Neutrophil (primary cell): Measurements from ENCODE around the gene C1orf174.
"Not testable (repeated sequence)": the region's sequence is repeated elsewhere in the genome, so short reads cannot be mapped to it uniquely, and the experiment has no call there.

Experiments
- H3K27ac ChIP-seq: fragments of 200-600 bp; sonication (generic); 2 replicates; pipeline ENCODE4 v1.5.1; 2016; ENCODE audit warnings: mild to moderate bottlenecking, moderate library complexity
- H3K27me3 ChIP-seq: fragments of 200-600 bp; sonication (generic); 2 replicates; pipeline ENCODE4 v1.6.0; 2016; ENCODE audit warnings: mild to moderate bottlenecking
- H3K36me3 ChIP-seq: fragments of 200-600 bp; sonication (generic); 2 replicates; pipeline ENCODE4 v1.5.1; 2017
- H3K4me1 ChIP-seq, 2 experiments: fragments of 200-600 bp in 1 of 2; sonication (generic) in 1 of 2; 1 replicate in 1 of 2; 2 replicates in 1 of 2; pipeline versions ENCODE4 v1.5.1 to v1.6.1; 2013 to 2016; ENCODE audit warnings: low read depth in 1 of 2, low read length in 1 of 2, mild to moderate bottlenecking in 1 of 2, moderate library complexity in 1 of 2; ENCODE audit not compliant: control insufficient read depth in 1 of 2, insufficient read depth in 1 of 2
- H3K4me3 ChIP-seq, 2 experiments: fragments of 200-600 bp in 1 of 2; sonication (generic) in 1 of 2; 1 replicate in 1 of 2; 2 replicates in 1 of 2; pipeline ENCODE4 v1.5.1; 2013 to 2016; ENCODE audit warnings: low read depth in 1 of 2, low read length in 1 of 2, mild to moderate bottlenecking in 1 of 2, moderate library complexity in 1 of 2
- H3K9me3 ChIP-seq: fragments of 200-600 bp; sonication (generic); 2 replicates; pipeline ENCODE4 v1.5.1; 2016
- TF ChIP-seq, protein P1 (sequence below): fragments of 200-600 bp; sonication (generic); IDR thresholded peaks from 2 replicates; pipeline ENCODE4 v1.5.1; 2016; ENCODE audit warnings: antibody characterized with exemption

The C1orf174 gene

DNA sequence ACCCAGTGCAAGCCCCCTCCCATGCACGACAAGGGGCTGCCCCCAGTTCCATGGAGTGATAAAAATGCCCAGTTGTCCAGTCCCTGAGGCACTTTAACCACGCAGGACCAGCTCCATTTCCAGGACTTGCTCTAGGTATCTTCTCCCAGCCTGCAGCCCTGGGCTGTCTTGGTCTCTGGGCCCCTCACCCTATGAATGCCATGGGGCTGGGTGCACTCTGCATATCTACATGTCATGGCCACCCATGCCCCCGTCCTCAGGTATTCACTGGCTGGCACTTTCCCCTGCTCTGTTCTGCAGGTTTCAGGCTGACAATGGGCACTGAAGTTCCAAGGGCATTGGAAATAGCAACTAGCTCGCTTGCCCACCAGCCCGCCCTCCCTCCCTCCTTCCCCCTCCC is 19.6 kb upstream of the C1orf174 start:
- no peak overlapping the region for H3K4me3 ChIP-seq
- H3K9me3 ChIP-seq: no peaks in the 10 kb centered on the region
- peaks cover 6% of the 10 kb centered on the region for H3K27me3 ChIP-seq
- TF ChIP-seq, protein P1, sequence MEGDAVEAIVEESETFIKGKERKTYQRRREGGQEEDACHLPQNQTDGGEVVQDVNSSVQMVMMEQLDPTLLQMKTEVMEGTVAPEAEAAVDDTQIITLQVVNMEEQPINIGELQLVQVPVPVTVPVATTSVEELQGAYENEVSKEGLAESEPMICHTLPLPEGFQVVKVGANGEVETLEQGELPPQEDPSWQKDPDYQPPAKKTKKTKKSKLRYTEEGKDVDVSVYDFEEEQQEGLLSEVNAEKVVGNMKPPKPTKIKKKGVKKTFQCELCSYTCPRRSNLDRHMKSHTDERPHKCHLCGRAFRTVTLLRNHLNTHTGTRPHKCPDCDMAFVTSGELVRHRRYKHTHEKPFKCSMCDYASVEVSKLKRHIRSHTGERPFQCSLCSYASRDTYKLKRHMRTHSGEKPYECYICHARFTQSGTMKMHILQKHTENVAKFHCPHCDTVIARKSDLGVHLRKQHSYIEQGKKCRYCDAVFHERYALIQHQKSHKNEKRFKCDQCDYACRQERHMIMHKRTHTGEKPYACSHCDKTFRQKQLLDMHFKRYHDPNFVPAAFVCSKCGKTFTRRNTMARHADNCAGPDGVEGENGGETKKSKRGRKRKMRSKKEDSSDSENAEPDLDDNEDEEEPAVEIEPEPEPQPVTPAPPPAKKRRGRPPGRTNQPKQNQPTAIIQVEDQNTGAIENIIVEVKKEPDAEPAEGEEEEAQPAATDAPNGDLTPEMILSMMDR: no peak
- no peak overlapping the region for H3K27ac ChIP-seq
- H3K4me1 ChIP-seq: no peaks in the 10 kb centered on the region
- H3K36me3 ChIP-seq: no peaks in the 10 kb centered on the region

DNA sequence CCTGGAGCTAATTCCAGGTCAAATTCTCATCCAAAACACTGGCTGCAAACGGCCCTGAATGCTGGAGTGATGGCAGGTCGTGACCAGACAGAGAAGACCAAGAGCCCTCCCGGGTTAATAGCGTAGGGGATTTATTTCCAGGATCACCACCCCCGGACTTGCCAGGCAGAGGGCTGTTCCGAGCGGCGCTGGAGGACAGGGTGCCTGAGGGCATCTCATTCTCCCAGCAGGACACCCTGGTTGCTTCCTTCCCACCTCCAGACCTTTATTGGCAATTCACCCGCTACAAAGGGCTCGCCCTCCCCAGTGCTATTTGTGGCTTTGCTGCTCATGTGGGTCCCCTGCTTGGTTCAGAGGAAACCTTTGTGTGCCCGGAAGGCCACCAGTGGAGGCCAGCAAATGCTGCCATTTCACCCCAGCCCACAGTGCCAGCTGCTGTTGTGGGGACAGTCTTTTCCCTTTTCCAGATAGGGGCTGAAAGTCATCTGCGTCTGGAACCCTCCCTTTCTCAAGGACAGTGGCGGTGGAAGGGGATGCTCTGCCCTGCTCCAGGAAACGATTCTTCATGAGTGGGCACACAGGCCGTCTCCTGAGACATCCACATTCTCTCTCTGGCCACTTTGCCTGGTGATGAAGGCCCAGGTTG is 19.0 kb upstream of the C1orf174 start:
- Histone ChIP-seq H3K36me3 (no peaks in the 10 kb centered on the region), H3K4me1 (no peaks in the 10 kb centered on the region), H3K9me3 (no peaks in the 10 kb centered on the region), H3K27ac (no peak overlapping the region), H3K27me3 (peaks cover 6% of the 10 kb centered on the region), H3K4me3 (no peak overlapping the region)
- TF ChIP-seq, protein P1: no peak

DNA sequence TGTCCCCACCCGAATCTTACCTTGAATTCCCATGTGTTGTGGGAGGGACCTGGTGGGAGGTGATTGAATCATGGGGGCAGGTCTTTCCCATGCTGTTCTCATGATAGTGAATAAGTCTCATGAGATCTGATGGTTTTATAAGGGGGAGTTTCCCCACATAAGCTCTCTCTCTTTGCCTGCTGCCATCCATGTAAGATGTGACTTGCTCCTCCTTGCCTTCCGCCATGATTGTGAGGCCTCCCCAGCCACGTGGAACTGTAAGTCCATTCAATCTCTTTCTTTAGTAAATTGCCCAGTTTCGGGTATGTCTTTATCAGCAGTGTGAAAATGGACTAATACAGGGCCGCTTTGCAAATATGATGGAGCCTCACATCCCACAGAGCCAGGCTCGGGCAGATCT is 18.3 kb upstream of the C1orf174 start:
- H3K36me3 ChIP-seq, H3K27me3 ChIP-seq, H3K9me3 ChIP-seq, H3K27ac ChIP-seq, H3K4me3 ChIP-seq, H3K4me1 ChIP-seq: not testable (repeated sequence)

DNA sequence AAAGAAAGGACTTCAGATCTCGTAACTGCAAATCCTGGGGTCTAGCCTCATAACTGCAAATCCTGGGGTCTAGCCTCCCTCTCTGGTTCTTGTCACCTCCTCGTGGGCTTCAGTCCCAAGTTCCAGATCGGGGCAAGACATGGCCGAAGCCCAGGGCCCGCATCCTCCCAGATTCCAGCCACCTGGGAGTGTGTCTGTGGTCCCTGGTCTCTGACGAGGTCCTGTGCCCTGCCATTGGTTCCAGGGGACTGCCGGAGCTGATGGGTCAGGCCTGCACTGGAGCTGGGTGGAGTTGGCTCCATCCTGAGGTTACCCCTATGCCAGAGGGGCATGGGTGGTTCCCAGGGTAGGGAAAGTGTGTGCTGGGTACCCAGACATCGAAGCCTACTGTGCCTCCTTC is 17.7 kb upstream of the C1orf174 start:
- no peak overlapping the region for H3K27ac ChIP-seq
- no peaks in the 10 kb centered on the region for H3K36me3 ChIP-seq
- no peaks in the 10 kb centered on the region for H3K9me3 ChIP-seq
- TF ChIP-seq, protein P1: no peak
- no peak overlapping the region for H3K4me3 ChIP-seq
- H3K27me3 ChIP-seq: peaks cover 6% of the 10 kb centered on the region
- no peaks in the 10 kb centered on the region for H3K4me1 ChIP-seq

DNA sequence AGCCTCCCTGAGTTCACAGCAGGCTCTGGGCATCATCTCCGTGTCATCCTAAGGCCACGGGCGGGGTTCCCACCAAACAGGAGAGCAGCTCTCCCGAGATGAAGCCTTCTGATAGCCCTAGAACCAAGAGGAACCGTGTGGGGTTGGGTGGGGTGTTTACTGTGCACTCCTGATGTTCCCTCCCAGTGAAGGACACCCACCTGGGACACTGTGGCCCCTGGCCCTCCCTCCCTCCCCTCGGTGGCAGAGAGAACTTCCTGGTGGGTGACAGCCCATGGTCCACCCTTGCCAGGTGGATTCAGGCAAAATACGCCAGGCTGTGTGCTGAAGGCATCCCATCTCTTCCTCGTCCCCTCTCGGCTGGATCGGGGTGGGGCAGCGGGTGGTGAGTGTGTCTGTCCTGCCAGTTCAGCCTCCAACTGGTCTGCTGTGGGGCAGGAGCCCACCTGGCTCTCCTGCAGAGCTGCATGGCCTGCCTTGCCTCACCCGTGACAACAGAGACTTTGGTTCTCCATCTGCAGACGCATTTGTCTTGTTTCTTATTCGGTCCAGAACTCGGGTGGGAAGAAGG is 15.6 kb upstream of the C1orf174 start:
- no peak overlapping the region for H3K27ac ChIP-seq
- TF ChIP-seq, protein P1: no peak
- peaks cover 20% of the 10 kb centered on the region for H3K27me3 ChIP-seq

DNA sequence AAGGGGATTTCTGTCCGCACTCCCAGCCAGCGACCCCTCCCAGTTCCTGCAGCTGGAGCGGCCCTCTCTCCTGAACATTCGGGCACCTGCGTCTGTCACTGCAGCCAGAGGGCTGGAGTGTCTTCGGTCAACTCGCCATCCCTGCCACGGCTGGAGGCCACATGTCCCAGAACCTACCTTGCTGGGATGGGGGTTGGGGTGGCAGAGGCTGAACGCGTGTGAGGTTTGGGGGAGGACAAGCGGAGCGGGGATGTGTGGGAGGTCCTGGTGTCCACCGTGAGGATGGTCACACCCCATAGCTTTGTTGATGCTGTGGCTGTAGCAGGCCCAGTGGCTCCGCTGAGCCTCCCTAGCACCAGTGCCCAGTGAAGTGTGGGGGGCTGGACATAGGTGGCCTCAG is 14.8 kb upstream of the C1orf174 start:
- TF ChIP-seq, protein P1: no peak
- Histone ChIP-seq H3K27me3 (peaks cover 27% of the 10 kb centered on the region), H3K4me1 (peaks cover 0 to 3% of the 10 kb centered on the region in 2 experiments), H3K4me3 (no peak overlapping the region), H3K27ac (no peak overlapping the region), H3K36me3 (no peaks in the 10 kb centered on the region), H3K9me3 (no peaks in the 10 kb centered on the region)

More for the DNA sequence above, 15.6 kb upstream of the C1orf174 start:
- Histone ChIP-seq H3K4me3 (no peak overlapping the region), H3K9me3 (no peaks in the 10 kb centered on the region), H3K36me3 (no peaks in the 10 kb centered on the region), H3K4me1 (peaks cover 0 to 3% of the 10 kb centered on the region in 2 experiments)
